ENCODE data around the gene PEPD.

GRCh38 chr19:33502521-33502920 is 19.1 kb downstream of the PEPD start:
- TF ChIP-seq ARNT (IDR thresholded peaks at IDR 0.05) (no peak), FOXM1 (IDR thresholded peaks at IDR 0.05; ENCODE audit: borderline replicate concordance) (no peak), CTBP1 (IDR thresholded peaks at IDR 0.05; ENCODE audit: borderline replicate concordance) (no peak), HDGF (IDR thresholded peaks at IDR 0.05; ENCODE audit: borderline replicate concordance) (no peak), BHLHE40 (IDR thresholded peaks at IDR 0.05; ENCODE audit: borderline replicate concordance) (no peak), SUZ12 (IDR thresholded peaks at IDR 0.05) (no peak)

All from HEK293T (cell line).